ENCODE data around the gene STAT4.

STAT4 gene

DNA sequence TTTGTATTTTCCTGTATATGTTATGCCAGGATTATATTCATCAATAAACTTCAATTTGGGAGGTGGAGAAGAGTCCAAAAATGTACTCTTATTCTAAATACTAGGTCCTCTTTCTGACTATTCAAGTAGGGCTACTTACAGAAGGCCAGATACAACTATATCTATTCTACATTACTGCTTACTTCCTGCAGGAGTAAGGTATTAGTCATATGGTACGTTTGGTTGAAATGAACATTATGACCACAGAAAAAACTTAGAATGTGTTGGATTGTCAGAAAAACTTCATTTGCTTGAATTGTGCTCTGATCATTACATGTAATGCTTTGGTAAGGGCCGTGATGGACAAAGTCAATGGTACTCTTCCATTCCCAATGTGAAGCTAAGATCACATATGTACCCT is 35.0 kb downstream of the STAT4 start:
- no peak for DNase-seq
- in situ Hi-C loops (cut with HindIII; ENCODE audit: low pct_ligation_motif_present, low pct_unique_long_range_greater_than_20kb, low sequenced_read_pairs): no loop called here

DNA sequence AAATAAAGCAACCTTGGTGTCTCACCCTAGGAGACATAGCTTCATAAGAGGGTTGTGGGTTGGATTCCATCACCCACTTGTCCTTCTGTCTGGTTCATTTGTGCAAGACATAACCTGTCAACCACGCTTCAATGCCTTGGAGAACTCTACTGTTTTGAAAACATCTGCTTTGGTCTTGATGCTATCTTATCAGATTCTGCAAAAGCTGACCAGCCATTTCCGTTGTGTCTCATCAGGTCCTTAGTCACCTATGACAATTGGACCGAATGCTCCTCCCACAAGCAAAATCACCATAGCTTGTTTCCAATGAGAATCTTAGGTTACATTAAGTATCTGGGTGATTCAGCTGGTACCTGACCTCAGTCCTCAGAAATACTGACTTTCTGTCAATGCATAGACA is 35.4 kb downstream of the STAT4 start:
- in situ Hi-C loops (cut with HindIII; ENCODE audit: low pct_ligation_motif_present, low pct_unique_long_range_greater_than_20kb, low sequenced_read_pairs): no loop called here
- no peak for DNase-seq

DNA sequence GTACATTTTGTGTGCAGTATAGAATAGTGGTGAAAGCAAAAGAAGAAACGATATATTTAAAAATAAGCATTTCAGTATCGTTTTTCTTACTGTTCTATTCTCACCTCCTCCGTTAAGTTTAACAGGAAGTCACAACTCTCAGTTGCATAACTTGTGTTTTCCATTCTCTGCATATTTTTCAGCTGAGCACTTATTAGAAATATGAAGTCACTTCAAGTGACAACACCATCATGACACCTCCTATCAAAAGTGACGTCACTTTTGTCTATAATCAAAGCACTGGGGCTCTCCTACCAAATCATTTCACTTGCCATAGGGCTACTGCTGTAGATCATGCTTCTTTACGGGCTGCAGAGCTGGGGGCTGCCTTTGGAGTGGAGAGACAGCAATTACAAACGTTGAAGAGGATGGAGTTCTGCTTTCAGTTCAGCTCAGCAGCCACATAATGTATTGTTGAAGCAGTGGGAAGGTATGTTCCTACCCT is 36.3 kb downstream of the STAT4 start:
- DNase-seq: no peak
- in situ Hi-C loops (cut with HindIII; ENCODE audit: low pct_ligation_motif_present, low pct_unique_long_range_greater_than_20kb, low sequenced_read_pairs): no loop called here

DNA sequence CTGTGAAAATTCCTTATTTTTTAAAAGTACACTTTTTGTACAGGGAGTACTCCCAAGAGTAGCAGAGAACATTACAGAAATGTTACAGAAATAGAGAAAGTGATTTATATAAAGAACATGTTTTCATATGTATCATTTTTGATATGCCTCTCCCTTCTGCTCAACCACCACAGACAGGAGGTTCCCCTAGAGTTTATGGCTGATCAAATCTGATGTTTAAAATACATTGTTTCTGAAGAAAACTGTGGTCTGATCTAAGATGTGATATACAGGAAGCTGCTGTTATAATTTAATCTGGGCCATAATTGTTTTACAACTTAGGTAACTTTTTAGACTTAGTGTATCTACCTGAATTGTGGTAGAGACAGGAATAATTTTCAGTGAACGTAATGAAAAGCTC is 37.0 kb downstream of the STAT4 start:
- no peak for DNase-seq
- in situ Hi-C loops (cut with HindIII; ENCODE audit: low pct_ligation_motif_present, low pct_unique_long_range_greater_than_20kb, low sequenced_read_pairs): no loop called here

DNA sequence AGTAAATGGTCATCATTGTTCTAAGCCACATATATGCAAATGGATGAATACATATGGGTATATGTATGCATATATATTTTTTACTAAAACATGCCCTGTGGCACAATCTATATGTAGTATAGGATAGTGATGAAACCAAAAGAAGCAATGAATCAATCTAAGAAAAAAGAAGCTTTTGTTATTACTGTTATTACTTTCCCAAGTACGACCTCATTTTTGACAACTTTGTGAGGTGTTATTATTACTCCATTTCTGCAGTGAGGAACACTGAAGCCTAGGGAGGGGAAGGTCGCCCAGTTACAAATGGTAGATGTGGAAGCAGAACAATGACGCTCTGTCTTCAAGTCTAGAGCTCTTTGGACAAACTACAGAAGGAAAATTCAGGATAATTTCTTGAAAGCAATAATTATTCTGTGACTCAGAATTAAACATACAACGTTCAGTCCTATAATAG is 38.3 kb downstream of the STAT4 start:
- no peak for DNase-seq
- in situ Hi-C loops (cut with HindIII; ENCODE audit: low pct_ligation_motif_present, low pct_unique_long_range_greater_than_20kb, low sequenced_read_pairs): no loop called here

DNA sequence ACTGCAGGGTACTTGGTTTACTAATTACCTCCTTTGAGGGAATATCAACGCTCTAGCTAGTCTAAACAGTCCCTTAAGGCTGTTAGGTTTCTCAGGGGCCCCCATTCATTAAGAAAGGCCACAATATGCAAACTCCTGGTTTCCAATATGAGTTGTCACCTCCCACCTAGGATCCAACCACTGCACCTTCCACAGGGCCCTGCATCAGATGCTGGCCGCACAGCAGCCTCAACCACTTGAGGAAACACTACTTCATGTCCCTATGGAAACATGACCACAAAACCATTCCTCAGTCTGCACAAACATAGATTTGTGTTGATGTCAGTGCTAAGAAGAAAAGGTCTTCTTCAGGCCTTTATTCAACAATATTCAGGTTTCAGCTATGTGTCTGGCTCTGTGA is 40.9 kb downstream of the STAT4 start:
- DNase-seq: no peak
- in situ Hi-C loops (cut with HindIII; ENCODE audit: low pct_ligation_motif_present, low pct_unique_long_range_greater_than_20kb, low sequenced_read_pairs): no loop called here

DNA sequence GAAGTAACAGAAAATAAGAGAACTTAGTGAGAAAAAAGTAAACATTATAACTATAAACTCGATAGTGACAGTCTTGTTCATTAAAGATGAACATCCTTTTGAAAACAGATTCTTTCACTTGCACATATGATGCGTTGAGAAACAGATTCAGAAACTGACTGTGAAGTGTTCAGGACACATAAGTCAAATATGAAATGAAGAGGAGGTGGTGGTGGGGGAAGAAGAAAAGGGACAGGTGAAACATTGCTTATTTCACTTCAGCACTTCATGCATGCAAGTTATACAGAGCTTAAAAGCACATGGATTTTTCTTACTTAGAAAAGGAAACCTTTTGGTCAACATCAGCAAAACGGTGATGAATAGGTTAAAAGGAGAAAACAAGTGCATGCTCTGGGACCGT is 42.5 kb downstream of the STAT4 start:
- no peak for DNase-seq
- in situ Hi-C loops (cut with HindIII; ENCODE audit: low pct_ligation_motif_present, low pct_unique_long_range_greater_than_20kb, low sequenced_read_pairs): no loop called here

DNA sequence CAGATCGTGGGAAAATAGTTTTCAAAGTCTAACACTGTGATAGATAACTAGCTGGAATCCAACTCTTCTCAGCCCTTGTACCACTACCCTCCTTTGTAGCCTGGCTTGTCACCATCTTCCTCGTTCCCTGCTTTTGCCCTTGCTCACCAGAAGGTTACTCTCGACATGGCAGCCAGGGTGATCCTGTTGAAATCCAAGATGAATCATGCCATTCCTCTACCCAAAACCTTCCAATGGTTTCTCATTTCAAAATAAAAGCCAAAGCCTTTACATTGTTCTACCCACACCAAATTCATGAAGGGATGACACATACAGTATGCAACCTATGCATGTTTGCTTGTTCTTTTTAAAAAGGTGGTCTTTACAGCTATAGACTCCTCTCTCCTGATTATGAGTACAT is 45.7 kb downstream of the STAT4 start:
- in situ Hi-C loops (cut with HindIII; ENCODE audit: low pct_ligation_motif_present, low pct_unique_long_range_greater_than_20kb, low sequenced_read_pairs): no loop called here
- DNase-seq: no peak

DNA sequence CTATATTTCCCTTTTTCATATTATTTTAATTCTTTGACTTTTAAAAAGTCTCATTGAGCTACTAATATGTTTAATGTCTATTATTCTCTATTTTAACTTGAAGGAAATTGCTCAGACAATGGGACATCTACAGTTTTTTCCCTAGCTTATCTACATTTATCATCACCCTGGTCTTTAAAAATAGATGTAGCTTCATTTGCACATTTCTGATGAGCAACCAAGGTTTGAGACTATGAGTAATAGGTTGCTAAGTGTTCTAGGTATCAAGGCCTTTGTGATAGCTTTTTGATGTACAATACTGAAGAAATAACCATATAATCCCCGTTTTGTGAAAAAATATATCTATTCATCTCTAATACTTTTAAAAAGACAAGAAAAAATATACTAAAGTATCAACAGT is 47.0 kb downstream of the STAT4 start:
- DNase-seq: no peak
- in situ Hi-C loops (cut with HindIII; ENCODE audit: low pct_ligation_motif_present, low pct_unique_long_range_greater_than_20kb, low sequenced_read_pairs): no loop called here

DNA sequence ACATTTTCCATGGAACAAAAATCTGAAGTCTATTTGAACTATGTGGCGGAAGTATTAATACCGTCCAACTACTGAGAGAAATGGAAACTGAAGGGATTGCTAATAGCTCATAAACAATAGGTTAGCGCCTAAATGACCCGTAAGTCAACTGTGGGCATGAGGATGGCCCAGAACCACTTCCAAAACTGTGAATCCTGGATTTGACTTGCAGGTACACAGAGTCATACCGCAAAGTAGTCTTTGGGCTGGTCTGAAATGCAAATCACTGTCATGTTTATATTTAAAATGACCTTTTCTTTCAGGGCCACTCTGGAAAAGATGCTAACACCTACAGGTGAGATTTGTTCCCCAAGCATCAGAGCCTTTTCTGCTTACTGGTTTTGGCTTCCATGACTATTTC is 50.6 kb downstream of the STAT4 start:
- no peak for DNase-seq
- in situ Hi-C loops (cut with HindIII; ENCODE audit: low pct_ligation_motif_present, low pct_unique_long_range_greater_than_20kb, low sequenced_read_pairs): no loop called here

DNA sequence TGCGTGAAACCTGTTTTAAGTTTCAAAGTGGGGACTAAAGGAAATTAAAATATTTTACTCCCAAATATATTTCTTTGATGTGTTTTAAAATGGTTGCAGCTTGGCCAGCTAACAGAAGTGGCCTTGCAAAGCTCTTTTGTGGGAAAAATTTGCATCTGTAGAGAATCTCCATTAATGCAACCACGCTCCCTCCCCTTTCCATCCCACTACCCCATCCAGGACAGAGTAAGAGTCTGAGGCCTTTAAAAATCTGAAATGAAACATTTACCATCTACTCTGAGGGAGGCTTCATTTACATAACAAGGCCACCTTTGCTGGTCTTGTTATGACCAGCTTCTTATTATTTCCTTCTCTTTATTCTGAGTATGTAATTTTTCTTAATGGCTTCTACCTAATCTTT is 63.5 kb downstream of the STAT4 start:
- in situ Hi-C loops (cut with HindIII; ENCODE audit: low pct_ligation_motif_present, low pct_unique_long_range_greater_than_20kb, low sequenced_read_pairs): no loop called here
- no peak for DNase-seq

DNA sequence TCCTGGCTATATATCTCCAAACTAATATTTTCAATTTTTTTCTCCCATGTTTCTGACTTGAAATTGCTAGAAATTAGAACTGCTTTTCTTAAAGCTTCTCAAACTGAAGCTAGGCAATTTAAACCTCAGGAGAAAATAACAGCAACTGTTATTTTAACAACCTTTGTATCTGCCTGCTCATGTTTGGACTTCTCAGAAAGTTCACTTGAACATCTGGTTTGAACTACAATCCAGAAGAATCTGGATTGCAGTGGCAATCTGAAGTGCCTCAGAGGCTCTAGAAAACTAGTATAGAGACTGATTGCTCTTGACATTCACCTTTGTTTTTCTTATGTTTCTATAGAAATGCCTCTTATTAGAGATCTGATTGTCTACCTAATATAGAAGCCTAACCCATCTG is 64.1 kb downstream of the STAT4 start:
- DNase-seq: no peak
- in situ Hi-C loops (cut with HindIII; ENCODE audit: low pct_ligation_motif_present, low pct_unique_long_range_greater_than_20kb, low sequenced_read_pairs): no loop called here

DNA sequence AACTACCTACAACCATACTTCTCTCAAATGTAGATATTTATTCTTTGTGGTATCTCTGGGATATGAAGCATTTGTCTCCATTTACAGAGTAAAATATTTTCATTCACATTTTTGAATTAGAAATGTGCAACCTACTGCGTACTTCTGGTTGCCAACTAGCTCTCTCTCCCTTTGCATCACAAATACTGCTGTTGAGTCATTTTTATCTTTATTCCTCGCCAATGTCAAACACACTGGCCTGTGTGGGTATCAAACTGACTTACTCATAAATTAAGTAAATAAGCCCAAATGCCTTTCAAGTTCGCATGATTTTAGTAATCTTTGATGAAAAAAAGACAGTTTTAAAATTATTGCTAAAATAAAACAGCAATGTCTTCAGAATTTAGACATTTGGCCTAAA is 67.3 kb downstream of the STAT4 start:
- in situ Hi-C loops (cut with HindIII; ENCODE audit: low pct_ligation_motif_present, low pct_unique_long_range_greater_than_20kb, low sequenced_read_pairs): no loop called here
- no peak for DNase-seq

DNA sequence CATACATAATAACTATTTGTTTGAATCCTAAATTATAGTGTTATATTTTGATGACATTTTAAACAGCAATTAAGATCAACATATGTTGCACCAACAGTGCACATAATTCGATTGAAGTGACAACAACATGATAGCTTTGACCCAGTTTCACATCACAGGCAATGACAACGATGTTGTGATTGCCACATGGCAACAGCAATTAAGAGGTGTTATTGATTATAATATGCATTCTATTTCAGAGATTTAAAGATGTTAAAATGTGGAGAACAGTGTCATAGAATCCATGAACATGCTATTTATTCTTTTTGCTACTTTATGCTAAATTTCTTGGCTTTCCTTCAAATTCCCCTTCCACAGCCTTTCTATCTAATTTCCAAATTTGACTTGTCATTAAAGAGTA is 68.5 kb downstream of the STAT4 start:
- in situ Hi-C loops (cut with HindIII; ENCODE audit: low pct_ligation_motif_present, low pct_unique_long_range_greater_than_20kb, low sequenced_read_pairs): no loop called here
- no peak for DNase-seq

DNA sequence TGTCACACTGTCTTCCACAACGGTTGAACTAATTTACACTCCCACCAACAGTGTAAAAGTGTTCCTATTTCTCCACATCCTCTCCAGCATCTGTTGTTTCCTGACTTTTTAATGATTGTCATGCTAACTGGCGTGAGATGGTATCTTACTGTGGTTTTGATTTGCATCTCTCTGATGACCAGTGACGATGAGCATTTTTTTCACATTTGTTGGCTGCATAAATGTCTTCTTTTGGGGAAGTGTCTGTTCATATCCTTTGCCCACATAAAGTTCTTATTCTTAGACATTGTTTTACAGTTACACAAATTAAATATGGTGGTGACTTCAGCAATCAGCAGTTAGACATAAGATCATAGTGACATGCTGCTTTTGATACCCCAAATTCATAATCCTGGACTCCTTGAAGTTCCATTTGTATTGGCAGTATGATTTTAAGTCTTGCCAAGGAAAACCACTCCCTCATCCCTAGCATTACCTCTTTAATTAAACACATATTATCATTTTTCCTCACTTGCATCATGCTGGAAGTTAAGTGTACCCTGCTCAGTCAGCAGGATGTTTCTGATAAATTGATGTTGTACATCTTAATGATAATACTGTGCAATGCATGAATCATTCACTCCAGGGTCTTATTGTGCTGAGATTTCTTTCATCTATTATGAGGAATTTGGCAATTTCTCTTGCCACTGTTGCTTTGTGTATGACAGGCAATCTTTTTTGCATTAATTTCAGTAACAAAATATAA is 69.2 kb downstream of the STAT4 start:
- no peak for DNase-seq
- in situ Hi-C loops (cut with HindIII; ENCODE audit: low pct_ligation_motif_present, low pct_unique_long_range_greater_than_20kb, low sequenced_read_pairs): no loop called here

DNA sequence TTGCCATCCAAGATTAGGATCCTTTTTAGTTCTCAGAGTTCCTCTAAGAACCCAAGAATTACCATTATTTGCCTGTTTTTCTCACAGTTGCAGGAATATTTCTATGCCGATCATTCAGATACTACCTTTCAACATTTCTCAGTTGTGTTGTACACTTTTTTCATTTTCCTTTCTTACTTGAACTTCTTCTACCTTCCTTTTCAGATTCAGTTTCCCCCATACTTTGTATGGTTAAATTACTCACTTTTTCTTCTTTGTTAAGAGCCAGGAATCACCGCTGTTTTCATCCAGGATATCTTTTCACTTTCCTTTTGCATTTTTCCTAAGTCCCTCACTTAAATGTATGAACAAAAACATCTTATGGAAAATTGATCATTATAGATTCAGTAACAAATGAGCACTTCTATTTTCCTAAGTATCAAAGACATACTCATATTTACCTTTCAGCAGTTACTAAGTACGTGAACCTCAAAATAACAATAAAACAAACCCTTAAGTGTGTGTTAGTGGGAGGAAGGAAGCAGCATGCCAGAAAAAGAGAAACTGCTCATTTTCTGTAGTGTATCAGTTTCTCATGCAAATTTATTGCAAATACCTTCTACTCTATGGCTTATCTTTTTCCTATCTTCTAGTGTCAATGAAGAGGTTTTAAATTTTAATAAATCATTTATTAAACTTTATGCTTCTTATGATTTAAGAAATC is 72.5 kb downstream of the STAT4 start:
- in situ Hi-C loops (cut with HindIII; ENCODE audit: low pct_ligation_motif_present, low pct_unique_long_range_greater_than_20kb, low sequenced_read_pairs): no loop called here
- no peak for DNase-seq

DNA sequence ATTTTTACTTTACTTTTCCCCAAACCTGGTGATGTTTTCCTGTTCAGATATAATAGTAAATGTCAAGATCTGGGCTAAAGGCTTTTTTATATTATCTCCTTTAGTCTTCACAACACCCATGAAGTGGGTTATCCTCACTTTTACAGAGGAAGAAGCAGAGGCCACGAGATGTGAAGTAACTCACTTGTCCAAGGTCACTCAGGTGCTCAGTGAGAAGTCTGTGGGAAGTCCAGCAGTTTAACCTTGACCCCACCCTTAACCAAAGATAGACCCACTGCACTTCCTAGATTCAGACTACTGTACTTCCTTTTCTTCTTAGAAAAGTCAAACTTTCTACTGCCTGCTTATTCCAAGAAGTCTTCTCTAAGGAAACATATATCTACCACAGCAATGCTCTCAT is 80.5 kb downstream of the STAT4 start:
- DNase-seq: no peak
- in situ Hi-C loops (cut with HindIII; ENCODE audit: low pct_ligation_motif_present, low pct_unique_long_range_greater_than_20kb, low sequenced_read_pairs): no loop called here

DNA sequence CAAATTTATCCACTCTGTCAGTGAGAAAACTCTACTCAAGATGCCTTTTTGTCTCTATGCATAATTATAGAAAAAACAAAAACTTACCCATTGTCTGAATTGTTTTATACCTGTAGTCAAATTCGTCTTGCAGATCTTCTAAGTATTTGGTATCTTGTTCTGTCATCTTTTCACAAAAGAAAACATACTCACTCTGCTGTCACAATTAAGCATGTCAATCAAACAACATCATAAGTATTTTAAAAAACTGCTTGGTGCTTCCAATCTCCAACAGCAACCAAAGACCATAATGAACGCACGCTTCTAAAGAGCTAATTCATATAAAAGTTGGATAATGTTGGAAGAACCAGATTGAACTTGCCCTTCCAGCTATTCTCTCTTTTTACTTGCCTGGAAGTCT is 81.2 kb downstream of the STAT4 start:
- in situ Hi-C loops (cut with HindIII; ENCODE audit: low pct_ligation_motif_present, low pct_unique_long_range_greater_than_20kb, low sequenced_read_pairs): no loop called here
- DNase-seq: no peak

DNA sequence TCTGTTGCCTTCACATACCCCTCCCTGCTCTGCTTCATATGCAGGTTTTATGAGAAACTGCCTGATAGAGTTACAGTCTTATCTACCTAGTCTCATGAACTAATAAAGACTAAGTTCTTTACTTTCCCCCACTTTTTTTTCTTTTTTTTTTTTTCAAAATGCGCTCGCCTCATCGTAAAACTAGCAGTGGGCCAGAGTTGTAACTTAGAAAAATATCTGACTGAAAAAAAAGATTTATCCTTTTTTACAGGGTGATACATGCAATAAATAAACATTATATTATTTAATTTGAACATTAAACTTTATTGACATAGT is 83.9 kb downstream of the STAT4 start:
- in situ Hi-C loops (cut with HindIII; ENCODE audit: low pct_ligation_motif_present, low pct_unique_long_range_greater_than_20kb, low sequenced_read_pairs): no loop called here
- DNase-seq: no peak

DNA sequence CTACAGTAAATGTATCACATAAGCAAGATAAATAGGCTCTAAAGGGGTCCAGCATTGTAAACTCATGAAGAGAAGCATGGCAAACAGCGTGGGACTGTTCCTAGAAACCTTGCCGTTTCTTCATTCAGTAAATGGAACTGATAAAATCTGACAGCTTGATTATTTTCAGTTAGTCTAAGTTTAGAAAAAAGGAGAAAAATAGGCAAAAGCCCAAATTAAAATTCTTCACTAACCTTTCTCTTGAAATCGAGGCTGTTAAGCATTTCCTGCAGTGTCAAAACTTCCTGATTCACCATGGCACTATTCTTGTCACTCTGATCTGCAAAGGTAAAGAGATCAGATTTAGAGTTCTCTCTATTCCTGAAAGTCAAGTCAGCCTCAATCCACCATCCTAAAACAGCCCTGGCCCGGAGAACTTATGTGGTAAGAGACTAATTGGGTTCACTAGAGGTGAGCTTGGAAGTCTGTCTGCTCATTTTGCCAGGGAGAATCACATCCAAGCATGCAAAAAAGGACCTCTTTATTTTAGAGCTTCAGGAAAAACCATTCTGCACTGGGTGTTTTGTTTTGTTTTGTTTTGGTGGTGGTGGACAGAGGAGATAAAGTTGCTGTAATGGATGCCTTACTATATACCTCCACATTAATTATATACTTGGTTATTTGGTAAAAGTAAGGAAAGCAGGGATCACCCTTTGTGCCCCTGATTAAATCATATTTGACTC is 84.4 kb downstream of the STAT4 start:
- in situ Hi-C loops (cut with HindIII; ENCODE audit: low pct_ligation_motif_present, low pct_unique_long_range_greater_than_20kb, low sequenced_read_pairs): no loop called here
- no peak for DNase-seq

Data from ACHN (cell line).